ENCODE measurements around the gene NKAP. TPM values are rescaled to one million over a fixed set of nuclear protein-coding genes. Genes with fewer than 3 reads are reported as not detected.
A peak's percentile ranks its signal among the peaks of the same experiment; 100 is the strongest.

Gene NKAP
- total RNA-seq, 1 experiment from 2014 or later: 9.8 TPM

GRCh38 chrX:119871599-119872395 is 71.8 kb downstream of the NKAP start, which contains the start of the genes NDUFA1 and RNF113A:
NDUFA1 (plus strand) TSS chrX:119871832; CDS start chrX:119871912, 80 bp downstream.
RNF113A (minus strand) TSS chrX:119871733; CDS start chrX:119871613, 120 bp downstream.
- CTCF ChIA-PET: interaction anchor here (0.6 to 1.4 kb wide), 4 partner anchors 19 to 334 kb away, joined by 3 to 11 read pairs (median 5); partner anchors contain the start of genes RPL39 and UPF3B
- peaks cover 41% of the 10 kb centered on the region for H3K36me3 Mint-ChIP-seq (ENCODE audit: insufficient read depth, unreplicated experiment)
- BruUV-seq (replicated peaks): no TSS peak
- TF ChIP-seq, protein P1, sequence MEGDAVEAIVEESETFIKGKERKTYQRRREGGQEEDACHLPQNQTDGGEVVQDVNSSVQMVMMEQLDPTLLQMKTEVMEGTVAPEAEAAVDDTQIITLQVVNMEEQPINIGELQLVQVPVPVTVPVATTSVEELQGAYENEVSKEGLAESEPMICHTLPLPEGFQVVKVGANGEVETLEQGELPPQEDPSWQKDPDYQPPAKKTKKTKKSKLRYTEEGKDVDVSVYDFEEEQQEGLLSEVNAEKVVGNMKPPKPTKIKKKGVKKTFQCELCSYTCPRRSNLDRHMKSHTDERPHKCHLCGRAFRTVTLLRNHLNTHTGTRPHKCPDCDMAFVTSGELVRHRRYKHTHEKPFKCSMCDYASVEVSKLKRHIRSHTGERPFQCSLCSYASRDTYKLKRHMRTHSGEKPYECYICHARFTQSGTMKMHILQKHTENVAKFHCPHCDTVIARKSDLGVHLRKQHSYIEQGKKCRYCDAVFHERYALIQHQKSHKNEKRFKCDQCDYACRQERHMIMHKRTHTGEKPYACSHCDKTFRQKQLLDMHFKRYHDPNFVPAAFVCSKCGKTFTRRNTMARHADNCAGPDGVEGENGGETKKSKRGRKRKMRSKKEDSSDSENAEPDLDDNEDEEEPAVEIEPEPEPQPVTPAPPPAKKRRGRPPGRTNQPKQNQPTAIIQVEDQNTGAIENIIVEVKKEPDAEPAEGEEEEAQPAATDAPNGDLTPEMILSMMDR (IDR thresholded peaks at IDR 0.05; ENCODE audit: unreplicated experiment): no peak
- H3K27ac Mint-ChIP-seq (ENCODE audit: unreplicated experiment): peak within 1 kb of the TSS; percentile 89
- H3K4me3 Mint-ChIP-seq (ENCODE audit: low read depth, unreplicated experiment): peak within 1 kb of the TSS; percentile 93
- peaks cover 8% of the 10 kb centered on the region for H3K4me1 Mint-ChIP-seq (ENCODE audit: low read depth, unreplicated experiment)
- intact Hi-C loops (cut with micrococcal nuclease; ENCODE audit: unreplicated experiment): no loop called here
- DNase-seq: peak; percentile 84
- H3K9me3 Mint-ChIP-seq (ENCODE audit: low read depth, unreplicated experiment): no peaks in the 10 kb centered on the region
- no peaks in the 10 kb centered on the region for H3K27me3 Mint-ChIP-seq (ENCODE audit: unreplicated experiment)

DNA sequence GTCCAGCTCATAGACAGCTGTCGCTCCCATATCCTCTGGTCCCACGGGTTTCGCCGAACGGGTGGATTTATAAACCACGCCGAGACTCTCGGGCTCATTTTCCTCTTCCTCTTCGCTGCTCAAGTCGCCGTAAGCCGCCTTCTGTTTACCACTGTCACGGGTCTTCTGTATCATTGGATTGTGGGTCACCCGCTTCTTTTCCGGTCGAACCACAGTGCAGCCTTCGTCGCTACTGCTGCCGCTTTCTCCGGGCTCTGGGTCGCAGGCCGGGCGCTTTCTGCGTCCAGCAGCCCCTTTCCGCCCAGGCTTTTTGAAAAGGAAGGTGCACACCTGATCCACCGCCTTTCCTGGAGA is 72.3 kb downstream of the NKAP start:
- intact Hi-C loops (cut with micrococcal nuclease; ENCODE audit: unreplicated experiment): no loop called here
- Mint-ChIP-seq H3K9me3 (ENCODE audit: low read depth, unreplicated experiment) (no peaks in the 10 kb centered on the region), H3K27me3 (ENCODE audit: unreplicated experiment) (no peaks in the 10 kb centered on the region)

More for the DNA sequence above, 72.3 kb downstream of the NKAP start:
- peaks cover 8% of the 10 kb centered on the region for H3K4me1 Mint-ChIP-seq (ENCODE audit: low read depth, unreplicated experiment)
- TSS peak; percentile 93 for BruUV-seq (replicated peaks)
- H3K27ac Mint-ChIP-seq (ENCODE audit: unreplicated experiment): peak overlapping the region; percentile 89
- CTCF ChIA-PET: interaction anchor here (1.3 to 1.4 kb wide), 2 partner anchors 18 to 80 kb away, joined by 3 to 5 read pairs; partner anchors contain the start of genes RPL39 and UPF3B
- DNase-seq: no peak
- H3K4me3 Mint-ChIP-seq (ENCODE audit: low read depth, unreplicated experiment): peak overlapping the region; percentile 93
- TF ChIP-seq, protein P1 (IDR thresholded peaks at IDR 0.05; ENCODE audit: unreplicated experiment): no peak
- peaks cover 41% of the 10 kb centered on the region for H3K36me3 Mint-ChIP-seq (ENCODE audit: insufficient read depth, unreplicated experiment)

Other genes starting within 250 kb of the NKAP start
- not detected in 2 replicates for gene SOWAHD, start 185.2 kb downstream of the NKAP start, total RNA-seq (2022)
- gene RPL39, start 152.1 kb downstream of the NKAP start, total RNA-seq (2022): 1,689 and 1,778 TPM in 2 replicates
- gene UPF3B, start 90.8 kb downstream of the NKAP start, total RNA-seq (2022): 15.6 and 17.2 TPM in 2 replicates
- gene RNF113A, start 72.0 kb downstream of the NKAP start, total RNA-seq (2022): 16.9 and 18.3 TPM in 2 replicates
- gene NDUFA1, start 71.9 kb downstream of the NKAP start, total RNA-seq (2022): 77.5 and 79.6 TPM in 2 replicates
- not detected in 2 replicates for gene AKAP14, start 47.9 kb downstream of the NKAP start, total RNA-seq (2022)
- not detected in 2 replicates for gene RHOXF2B, start 133.9 kb upstream of the NKAP start, total RNA-seq (2022)
- not detected in 2 replicates for gene RHOXF1, start 172.2 kb upstream of the NKAP start, total RNA-seq (2022)
- gene RHOXF2, start 214.9 kb upstream of the NKAP start, total RNA-seq (2022): not detected in 2 replicates